ENCODE data around the gene SLC1A2. TPM values are rescaled to one million over a fixed set of nuclear protein-coding genes. Genes with fewer than 3 reads are reported as not detected.

SLC1A2 gene
- total RNA-seq, 1 experiment from 2014 or later, result 0.25 TPM

DNA sequence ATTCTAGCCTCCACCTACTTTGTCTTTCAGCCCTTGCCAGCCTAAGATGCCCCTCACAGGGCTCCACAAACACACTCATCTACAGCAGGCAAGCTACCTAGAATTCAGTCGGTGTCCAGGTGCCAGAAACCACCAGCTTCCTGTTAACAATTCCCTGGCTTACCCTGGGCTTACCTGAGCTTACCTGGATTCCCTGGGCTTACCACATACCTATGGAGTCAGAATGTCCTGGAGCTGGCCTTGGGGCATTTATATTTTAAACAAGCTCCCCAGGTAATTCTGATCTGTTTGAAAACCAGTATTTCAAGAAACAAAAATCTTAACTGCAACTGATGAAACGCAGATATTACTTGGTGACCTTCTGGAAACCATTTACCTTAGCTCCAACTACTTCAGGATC is 123.6 kb downstream of the SLC1A2 start (continued):
- TF ChIP-seq SRF (IDR thresholded peaks at IDR 0.05; ENCODE audit: low read depth), result no peak

DNA sequence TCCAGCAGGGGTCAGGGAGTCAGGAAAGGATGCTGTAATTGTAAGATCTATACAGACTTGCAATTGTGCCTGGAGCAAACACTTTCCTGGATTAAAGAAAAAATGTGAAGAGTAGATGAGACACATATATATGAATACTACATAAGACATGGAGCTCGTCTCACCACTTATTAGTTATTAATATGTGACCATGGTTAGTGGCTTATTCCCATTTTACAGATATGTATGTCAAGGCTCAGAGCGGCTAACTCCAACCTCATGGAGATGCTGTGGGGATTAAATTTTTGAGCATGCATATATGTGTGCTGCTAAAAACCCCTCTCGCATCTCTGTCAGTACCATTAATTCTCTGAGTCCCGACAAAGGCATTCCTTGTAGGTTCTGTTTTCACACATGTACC is 125.7 kb downstream of the SLC1A2 start:
- no peaks in the 10 kb centered on the region for H3K79me2 ChIP-seq (ENCODE audit: insufficient read depth, low read length)
- no peaks in the 10 kb centered on the region for H4K20me1 ChIP-seq (ENCODE audit: insufficient read depth)
- no peak overlapping the region for H3K27ac ChIP-seq (ENCODE audit: low read depth, low read length)
- H3K4me2 ChIP-seq (ENCODE audit: low read length), result no peak overlapping the region
- POLR2A ChIA-PET, result no interaction called here
- H3K4me3 ChIP-seq (replicated peaks in 1 of 2; ENCODE audit: low read depth in 1 of 2, low read length in 2 of 2), result no peak overlapping the region
- RAD21 ChIA-PET (ENCODE audit: low non-redundant PET in 1 of 2, low total read pairs in 2 of 2, uncharacterized antibody in 2 of 2, unreplicated experiment in 2 of 2), result no interaction called here
- H3K9ac ChIP-seq (ENCODE audit: low read length), result no peak overlapping the region
- BruUV-seq (replicated peaks), result no TSS peak
- ATAC-seq (no peak), DNase-seq (ENCODE audit: low read depth, low spot score) (no peak)
- no peak overlapping the region for H2AFZ ChIP-seq (ENCODE audit: low read depth, low read length, poor library complexity, severe bottlenecking)
- no peaks in the 10 kb centered on the region for H3K27me3 ChIP-seq (ENCODE audit: insufficient read depth, low read length)
- H3K36me3 ChIP-seq (ENCODE audit: control insufficient read depth in 1 of 2, insufficient read depth in 2 of 2, low read length in 2 of 2), result no peaks in the 10 kb centered on the region
- 0 out of 4 replicates have a peak, but pooled peaks cover 0 to 3% of the 10 kb centered on the region in 2 experiments for H3K4me1 ChIP-seq (ENCODE audit: control insufficient read depth in 1 of 2, insufficient read depth in 2 of 2, low read length in 2 of 2)
- CTCF ChIA-PET, result interaction anchor here (1.4 kb wide), 1 partner anchor 12 kb away, joined by 3 read pairs; no protein-coding TSS in a partner anchor
- H3K9me2 ChIP-seq (ENCODE audit: insufficient read depth), result no peaks in the 10 kb centered on the region
- TF ChIP-seq, protein P1, sequence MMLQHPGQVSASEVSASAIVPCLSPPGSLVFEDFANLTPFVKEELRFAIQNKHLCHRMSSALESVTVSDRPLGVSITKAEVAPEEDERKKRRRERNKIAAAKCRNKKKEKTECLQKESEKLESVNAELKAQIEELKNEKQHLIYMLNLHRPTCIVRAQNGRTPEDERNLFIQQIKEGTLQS (IDR thresholded peaks at IDR 0.05), result no peak
- no peak for TF ChIP-seq ZNF274 (IDR thresholded peaks at IDR 0.05; ENCODE audit: low read depth, low read length)
- no peak for TF ChIP-seq RAD21 (IDR thresholded peaks at IDR 0.05; ENCODE audit: low read depth)
- no peak for TF ChIP-seq SIN3A (IDR thresholded peaks at IDR 0.05; ENCODE audit: low read depth)
- TF ChIP-seq ZFX (IDR thresholded peaks at IDR 0.05), result no peak
- TF ChIP-seq, protein P2, sequence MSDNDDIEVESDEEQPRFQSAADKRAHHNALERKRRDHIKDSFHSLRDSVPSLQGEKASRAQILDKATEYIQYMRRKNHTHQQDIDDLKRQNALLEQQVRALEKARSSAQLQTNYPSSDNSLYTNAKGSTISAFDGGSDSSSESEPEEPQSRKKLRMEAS (IDR thresholded peaks at IDR 0.05), result no peak
- TF ChIP-seq YY1 (IDR thresholded peaks at IDR 0.05; ENCODE audit: extremely low read depth, insufficient replicate concordance, low read depth, low read length), result no peak
- no peak for TF ChIP-seq EZH2phosphoT487 (IDR thresholded peaks at IDR 0.05; ENCODE audit: borderline replicate concordance)
- TF ChIP-seq TCF7L2 (IDR thresholded peaks at IDR 0.05; ENCODE audit: borderline replicate concordance, extremely low read depth, insufficient read depth, insufficient read length), result no peak
- no peak for TF ChIP-seq ZBTB33 (IDR thresholded peaks at IDR 0.05; ENCODE audit: extremely low read depth, insufficient replicate concordance, low read length)
- no peak for TF ChIP-seq CBX3 (IDR thresholded peaks at IDR 0.05; ENCODE audit: low read depth)
- TF ChIP-seq FOSL1 (IDR thresholded peaks at IDR 0.05; ENCODE audit: low read depth), result no peak
- TF ChIP-seq ELF1 (IDR thresholded peaks at IDR 0.05; ENCODE audit: borderline replicate concordance, low read depth), result no peak
- TF ChIP-seq CEBPB (IDR thresholded peaks at IDR 0.05; ENCODE audit: low read depth), result no peak
- TF ChIP-seq EGR1 (IDR thresholded peaks at IDR 0.05; ENCODE audit: low read depth), result no peak
- TF ChIP-seq JUND (IDR thresholded peaks at IDR 0.05), result no peak
- TF ChIP-seq SRF (IDR thresholded peaks at IDR 0.05; ENCODE audit: low read depth), result no peak
- TF ChIP-seq POLR2A (IDR thresholded peaks at IDR 0.05; ENCODE audit: borderline replicate concordance, extremely low read depth, insufficient read depth, insufficient read length), result no peak
- intact Hi-C loops (cut with micrococcal nuclease), result no loop called here
- H3K9me3 ChIP-seq (ENCODE audit: control insufficient read depth in 1 of 2, insufficient read depth in 1 of 2, low read depth in 1 of 2, low read length in 2 of 2), result no peaks in the 10 kb centered on the region

Measured in HCT116 (cell line).